Activated CD4-positive, alpha-beta memory T cell treated with anti-CD3 and anti-CD28 coated beads for 36 hours (primary cell): ENCODE results near the gene GATD1. TPM values are rescaled to one million over a fixed set of nuclear protein-coding genes. Genes with fewer than 3 reads are reported as not detected.
A peak's percentile ranks its signal among the peaks of the same experiment; 100 is the strongest.

Source experiments
- CTCF ChIA-PET: fragments of 350-600 bp; sonication (Branson Sonifier 250); formaldehyde crosslinking; loops from one replicate; lab custom pipeline; 2021; ENCODE audit warnings: antibody characterized with exemption, inconsistent platforms; lab: Charles Lee
- POLR2A ChIA-PET: fragments of 350-600 bp; sonication (Branson Sonifier 250); formaldehyde crosslinking; loops from one replicate; lab custom pipeline; 2021; ENCODE audit warnings: antibody characterized with exemption; lab: Charles Lee
- DNase-seq: peaks from one replicate; pipeline ENCODE4 v3.0.0-alpha.2; 2020
- H3K27ac Mint-ChIP-seq: one replicate; pipeline ENCODE4 v1.8.0; 2021; ENCODE audit warnings: mixed read lengths
- H3K27me3 Mint-ChIP-seq: one replicate; pipeline ENCODE4 v1.8.0; 2021; ENCODE audit warnings: mixed read lengths
- H3K36me3 Mint-ChIP-seq: one replicate; pipeline ENCODE4 v1.8.0; 2021; ENCODE audit warnings: mixed read lengths
- H3K4me1 Mint-ChIP-seq: one replicate; pipeline ENCODE4 v1.8.0; 2021; ENCODE audit warnings: low read depth, mixed read lengths
- H3K4me3 Mint-ChIP-seq: one replicate; pipeline ENCODE4 v1.8.0; 2021; ENCODE audit warnings: mild to moderate bottlenecking, mixed read lengths
- H3K9me3 Mint-ChIP-seq: one replicate; pipeline ENCODE4 v1.8.0; 2021; ENCODE audit warnings: mixed read lengths
- intact Hi-C: fragments of 100-400 bp; cut with micrococcal nuclease; formaldehyde crosslinking; loops from one replicate; pipeline ENCODE4 v1.15.1; 2023
- total RNA-seq, 2 experiments: library from RNA; stranded (reverse); gene quantifications; one replicate each; pipeline ENCODE4 v1.2.3, GENCODE V29; 2021

The GATD1 gene
- total RNA-seq, 2 experiments from 2014 or later: 36.6 to 39.1 TPM

- Mint-ChIP-seq H3K4me3 (peak overlapping the region; percentile 92), H3K9me3 (no peaks in the 10 kb centered on the region), H3K36me3 (peaks cover 33% of the 10 kb centered on the region), H3K27me3 (no peaks in the 10 kb centered on the region), H3K27ac (peak overlapping the region; percentile 99), H3K4me1 (peaks cover 29% of the 10 kb centered on the region)
- DNase-seq: peak; percentile 34
- POLR2A ChIA-PET: interaction anchor here (0.6 to 2.2 kb wide), 9 partner anchors 9 to 54 kb away, joined by 3 to 14 read pairs (median 5); partner anchors contain the start of genes PNPLA2, POLR2L and TSPAN4
- intact Hi-C loops: no loop called here
- CTCF ChIA-PET: no interaction called here
These were observed 32.8 kb upstream of the GATD1 start for GRCh38 chr11:810040-810567.

GRCh38 chr11:809287-810039 lies 32.2 kb upstream of the GATD1 start, which contains the start of gene RPLP2:
RPLP2 (plus strand) TSS chr11:809967; CDS start chr11:810235, 268 bp downstream.
- H3K27me3 Mint-ChIP-seq: no peaks in the 10 kb centered on the region
- no peaks in the 10 kb centered on the region for H3K9me3 Mint-ChIP-seq
- DNase-seq: peak; percentile 99
- ChIA-PET POLR2A (interaction anchor here (0.9 to 2.2 kb wide), 8 partner anchors 9 to 233 kb away, joined by 3 to 14 read pairs (median 4); partner anchors contain the start of genes CEND1, PHRF1, PNPLA2 and POLR2L), CTCF (interaction anchor here (0.9 to 1.5 kb wide), 3 partner anchors 11 to 20 kb away, joined by 3 to 7 read pairs (median 4); no protein-coding TSS in a partner anchor)
- intact Hi-C loops: loop anchor here (1.0 kb wide), 2 partner anchors 10 to 13 kb away; no protein-coding TSS in a partner anchor
- H3K4me1 Mint-ChIP-seq: peaks cover 30% of the 10 kb centered on the region
- peaks cover 33% of the 10 kb centered on the region for H3K36me3 Mint-ChIP-seq
- H3K4me3 Mint-ChIP-seq: peak within 1 kb of the TSS; percentile 92
- H3K27ac Mint-ChIP-seq: peak within 1 kb of the TSS; percentile 99

GRCh38 chr11:808427-809286 lies 31.4 kb upstream of the GATD1 start:
- POLR2A ChIA-PET: interaction anchor here (0.9 to 2.2 kb wide), 8 partner anchors 8 to 233 kb away, joined by 3 to 14 read pairs (median 4); partner anchors contain the start of genes CEND1, PHRF1, PNPLA2 and POLR2L
- Mint-ChIP-seq H3K36me3 (peaks cover 32% of the 10 kb centered on the region), H3K27ac (peak overlapping the region; percentile 99), H3K9me3 (no peaks in the 10 kb centered on the region), H3K4me3 (peak overlapping the region; percentile 92), H3K27me3 (no peaks in the 10 kb centered on the region), H3K4me1 (peaks cover 35% of the 10 kb centered on the region)
- intact Hi-C loops: loop anchor here (1.0 kb wide), 2 partner anchors 11 to 12 kb away; no protein-coding TSS in a partner anchor
- peak; percentile 80 for DNase-seq
- CTCF ChIA-PET: interaction anchor here (0.6 to 1.5 kb wide), 6 partner anchors 10 to 52 kb away, joined by 3 to 7 read pairs (median 4); partner anchors contain the start of gene PNPLA2

- Mint-ChIP-seq H3K36me3 (peaks cover 9% of the 10 kb centered on the region), H3K27ac (peak overlapping the region; percentile 74), H3K4me3 (peak overlapping the region; percentile 82), H3K4me1 (peaks cover 17% of the 10 kb centered on the region), H3K9me3 (no peaks in the 10 kb centered on the region), H3K27me3 (no peaks in the 10 kb centered on the region)
- CTCF ChIA-PET: interaction anchor here (1.0 to 1.1 kb wide), 2 partner anchors 9 to 15 kb away, joined by 4 to 6 read pairs; no protein-coding TSS in a partner anchor
- intact Hi-C loops: no loop called here
- POLR2A ChIA-PET: interaction anchor here (1.5 kb wide), 1 partner anchor 15 kb away, joined by 5 read pairs; the partner anchor contains the start of gene CEND1
- no peak for DNase-seq
These were observed 27.3 kb upstream of the GATD1 start for GRCh38 chr11:804599-804964.

GRCh38 chr11:803770-804598 lies 26.7 kb upstream of the GATD1 start:
- ChIA-PET CTCF (interaction anchor here (1.0 to 1.1 kb wide), 2 partner anchors 8 to 15 kb away, joined by 4 to 6 read pairs; no protein-coding TSS in a partner anchor), POLR2A (interaction anchor here (0.5 to 1.5 kb wide), 2 partner anchors 14 to 127 kb away, joined by 3 to 5 read pairs; partner anchors contain the start of gene CEND1)
- Mint-ChIP-seq H3K36me3 (peaks cover 9% of the 10 kb centered on the region), H3K4me3 (peak overlapping the region; percentile 82), H3K27me3 (no peaks in the 10 kb centered on the region), H3K27ac (peak overlapping the region; percentile 74), H3K9me3 (no peaks in the 10 kb centered on the region), H3K4me1 (peaks cover 17% of the 10 kb centered on the region)
- intact Hi-C loops: no loop called here
- DNase-seq: no peak

- DNase-seq: no peak
- intact Hi-C loops: no loop called here
- Mint-ChIP-seq H3K36me3 (peaks cover 9% of the 10 kb centered on the region), H3K4me1 (peaks cover 17% of the 10 kb centered on the region), H3K9me3 (no peaks in the 10 kb centered on the region), H3K27me3 (no peaks in the 10 kb centered on the region), H3K27ac (no peak overlapping the region), H3K4me3 (peak overlapping the region; percentile 82)
- POLR2A ChIA-PET: interaction anchor here (0.6 to 1.5 kb wide), 2 partner anchors 14 to 55 kb away, joined by 3 to 5 read pairs; partner anchors contain the start of gene CEND1
- CTCF ChIA-PET: no interaction called here
These were observed 26.1 kb upstream of the GATD1 start for GRCh38 chr11:803467-803742.

GRCh38 chr11:802693-803466 lies 25.6 kb upstream of the GATD1 start:
- H3K9me3 Mint-ChIP-seq: no peaks in the 10 kb centered on the region
- CTCF ChIA-PET: no interaction called here
- POLR2A ChIA-PET: interaction anchor here (0.6 to 1.1 kb wide), 3 partner anchors 10 to 55 kb away, joined by 3 read pairs; no protein-coding TSS in a partner anchor
- H3K36me3 Mint-ChIP-seq: peaks cover 8% of the 10 kb centered on the region
- H3K4me1 Mint-ChIP-seq: peaks cover 15% of the 10 kb centered on the region
- intact Hi-C loops: no loop called here
- no peaks in the 10 kb centered on the region for H3K27me3 Mint-ChIP-seq
- DNase-seq: no peak
- peak overlapping the region; percentile 23 for H3K4me3 Mint-ChIP-seq
- H3K27ac Mint-ChIP-seq: no peak overlapping the region

GRCh38 chr11:802018-802617 lies 24.8 kb upstream of the GATD1 start:
- ChIA-PET CTCF (no interaction called here), POLR2A (interaction anchor here (0.7 to 1.1 kb wide), 2 partner anchors 10 to 39 kb away, joined by 3 read pairs; no protein-coding TSS in a partner anchor)
- no peak for DNase-seq
- Mint-ChIP-seq H3K4me1 (peaks cover 13% of the 10 kb centered on the region), H3K36me3 (peaks cover 6% of the 10 kb centered on the region), H3K9me3 (no peaks in the 10 kb centered on the region), H3K27ac (no peak overlapping the region), H3K4me3 (no peak overlapping the region), H3K27me3 (no peaks in the 10 kb centered on the region)
- intact Hi-C loops: no loop called here

- Mint-ChIP-seq H3K27ac (no peak overlapping the region), H3K4me3 (no peak overlapping the region), H3K27me3 (no peaks in the 10 kb centered on the region), H3K36me3 (peaks cover 6% of the 10 kb centered on the region), H3K4me1 (peaks cover 18% of the 10 kb centered on the region), H3K9me3 (no peaks in the 10 kb centered on the region)
- ChIA-PET CTCF (no interaction called here), POLR2A (interaction anchor here (1.2 kb wide), 1 partner anchor 8 kb away, joined by 5 read pairs; the partner anchor contains the start of gene RPLP2)
- DNase-seq: no peak
- intact Hi-C loops: no loop called here
These were observed 24.0 kb upstream of the GATD1 start for GRCh38 chr11:801097-801780.
